Motor neuron (in vitro differentiated cells): ENCODE data around the gene NHS. TPM values are rescaled to one million over a fixed set of nuclear protein-coding genes. Genes with fewer than 3 reads are reported as not detected.

Source experiments
- ATAC-seq, 8 experiments: fragments of 200-7000 bp; cut with Tn5 transposase; replicated peaks in 6 of 8; 2 replicates each; pipeline ENCODE4 v1.8.0; 2021; ENCODE audit warnings: mild to moderate bottlenecking in 8 of 8, moderate library complexity in 8 of 8
- H3K27ac ChIP-seq, 2 donors: fragments of 250-450 bp; sonication (Bioruptor Pico); 2 replicates each; pipeline ENCODE4 v1.9.0; 2021; ENCODE audit warnings: antibody characterized with exemption in 2 of 2, mild to moderate bottlenecking in 2 of 2, moderate library complexity in 1 of 2
- H3K4me1 ChIP-seq, 2 donors: fragments of 250-450 bp; sonication (Bioruptor Pico); replicated peaks in 1 of 2; 2 replicates each; pipeline ENCODE4 v1.6.1; 2021; ENCODE audit warnings: antibody characterized with exemption in 2 of 2, mild to moderate bottlenecking in 2 of 2, moderate library complexity in 1 of 2
- H3K4me3 ChIP-seq, 5 donors: fragments of 250-450 bp; sonication (Bioruptor Pico); 2 replicates each; pipeline ENCODE4 v1.9.0; 2021; ENCODE audit warnings: antibody characterized with exemption in 5 of 5, mild to moderate bottlenecking in 5 of 5, moderate library complexity in 4 of 5
- WGBS, 10 experiments: fragments of 450-650 bp; shearing (Covaris generic); methylation state at CpG; one replicate each; pipeline ENCODE4 v1.0.0; 2022; 5-methylcytosine and 5-hydroxymethylcytosine counted together
- in situ Hi-C, 9 experiments: fragments of 400-800 bp; cut with MboI; loops; one replicate each; pipeline ENCODE4 v1.15.0; 2021; ENCODE audit warnings: low sequenced_read_pairs in 9 of 9, low pct_unique_long_range_greater_than_20kb in 2 of 9; ENCODE audit not compliant: unreplicated experiment in 9 of 9
- total RNA-seq, 8 experiments: library from RNA; unstranded; fragments of 300-600 nt; gene quantifications; 2 replicates each; pipeline versions ENCODE4 v1.2.3 to v1.2.4, GENCODE V29; 2022

NHS gene
- total RNA-seq, 8 experiments from 2014 or later, result 0.21 to 19.5 (median 7.0) TPM

- Histone ChIP-seq H3K27ac (peak overlapping the region in 1 of 2 donors; percentile 35), H3K4me3 (no peak overlapping the region), H3K4me1 (peaks cover 33 to 46% of the 10 kb centered on the region in 2 donors)
- 40 to 100% (median 76%) methylated on average over 1 to 3 of the region's 3 CpGs; no CpG with 5 or more reads in 6 of the 10 experiments for WGBS, 10 experiments
- no peak for ATAC-seq
- in situ Hi-C loops, result no loop called here
Observed at GRCh38 chrX:17409566-17410290, 34.7 kb downstream of the NHS start.

DNA sequence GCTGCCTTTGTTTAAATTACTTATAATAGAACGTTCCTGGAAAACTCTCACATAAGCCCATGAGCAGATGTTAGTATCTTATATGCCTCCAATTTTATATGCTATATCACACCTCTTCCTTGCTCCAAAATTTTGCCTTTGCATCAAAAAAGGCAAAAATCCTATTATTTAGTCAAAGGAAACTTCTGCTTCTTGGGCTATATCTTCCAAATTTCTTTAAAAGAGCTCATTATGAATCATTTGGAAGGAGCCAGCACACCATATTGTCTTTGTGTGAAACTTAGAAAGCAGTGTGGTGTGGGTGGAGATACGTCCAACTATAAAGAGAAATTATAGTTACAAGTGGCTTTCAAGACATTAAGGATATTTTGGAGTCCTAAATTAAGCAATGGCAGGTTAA lies 35.7 kb downstream of the NHS start:
- in situ Hi-C loops, result no loop called here
- Histone ChIP-seq H3K4me3 (no peak overlapping the region), H3K27ac (no peak overlapping the region), H3K4me1 (peaks cover 42 to 54% of the 10 kb centered on the region in 2 donors)
- ATAC-seq, result no peak
- WGBS, 10 experiments, result 21 to 60% (median 31%) methylated on average over 1 to 2 of the region's 2 CpGs; no CpG with 5 or more reads in 6 of the 10 experiments

DNA sequence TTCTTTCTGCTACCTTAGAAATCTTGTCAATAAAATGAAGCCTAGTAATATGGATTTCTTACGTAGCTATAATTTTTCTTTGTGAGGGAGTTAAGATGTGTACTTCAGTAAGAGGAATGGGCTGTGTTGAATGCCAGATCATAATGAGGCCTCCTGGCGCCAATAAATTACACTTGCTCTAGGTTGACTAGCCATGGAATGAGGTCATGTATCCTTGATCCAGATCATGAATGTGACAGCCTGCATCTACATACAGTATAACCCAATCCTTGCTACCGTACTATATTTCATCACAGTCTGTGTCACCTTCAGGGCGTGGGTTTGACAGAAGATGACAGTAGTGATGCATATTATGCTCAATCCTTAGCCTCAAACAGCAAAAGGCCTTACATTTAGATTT lies 36.2 kb downstream of the NHS start:
- 0 to 75% (median 40%) methylated on average over 2 to 4 of the region's 4 CpGs; no CpG with 5 or more reads in 3 of the 10 experiments for WGBS, 10 experiments
- H3K4me1 ChIP-seq, result peaks cover 46 to 59% of the 10 kb centered on the region in 2 donors
- H3K27ac ChIP-seq, result peak overlapping the region in 1 of 2 donors; percentile 23
- H3K4me3 ChIP-seq, result no peak overlapping the region
- ATAC-seq, result peak in 6 of 8 experiments; percentile 68 to 95 (median 89)
- in situ Hi-C loops, result no loop called here

DNA sequence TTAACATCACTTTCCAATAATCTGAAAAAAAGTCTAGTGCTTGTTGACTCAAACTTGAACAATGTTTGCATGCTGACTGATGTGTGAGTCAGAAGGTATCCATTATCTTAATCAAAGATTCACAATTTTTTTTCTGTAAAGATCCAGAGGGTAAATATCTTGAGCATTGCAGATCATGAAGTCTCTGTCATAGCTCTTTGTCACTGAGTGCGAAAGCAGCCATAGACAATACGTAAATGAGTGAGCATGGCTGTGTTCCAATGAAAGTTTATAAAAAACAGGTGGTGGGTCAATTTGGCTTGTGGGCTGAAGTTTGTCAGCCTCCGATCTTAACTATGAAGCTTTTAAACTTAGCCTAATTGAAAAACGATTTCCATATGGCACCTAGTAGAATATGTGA lies 37.7 kb downstream of the NHS start:
- 0 to 100% (median 65%) methylated on average over 1 to 4 of the region's 4 CpGs; no CpG with 5 or more reads in 5 of the 10 experiments for WGBS, 10 experiments
- in situ Hi-C loops, result no loop called here
- Histone ChIP-seq H3K4me3 (no peak overlapping the region), H3K27ac (no peak overlapping the region), H3K4me1 (peaks cover 46 to 59% of the 10 kb centered on the region in 2 donors)
- ATAC-seq, result peak in 4 of 8 experiments; percentile 42 to 55 (median 49)

DNA sequence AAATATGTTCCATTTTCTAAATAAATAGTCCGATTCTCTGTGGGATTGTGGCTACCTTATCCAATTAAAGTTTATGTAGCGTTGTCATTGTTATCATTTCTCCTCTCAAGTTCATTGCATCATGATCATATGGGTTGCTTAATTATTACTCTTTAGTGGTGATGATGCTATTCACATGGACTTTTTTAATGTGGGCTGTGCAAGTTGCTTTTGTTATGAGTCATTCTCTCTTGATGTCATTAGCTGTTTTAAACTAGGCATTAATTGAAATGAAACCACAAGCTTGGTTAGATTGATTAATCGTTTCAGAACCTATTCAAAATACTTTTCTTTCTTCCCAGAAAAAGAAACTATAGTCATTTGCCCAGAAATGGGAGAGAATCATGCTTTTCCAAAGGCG lies 38.2 kb downstream of the NHS start:
- Histone ChIP-seq H3K27ac (no peak overlapping the region), H3K4me1 (peaks cover 46 to 59% of the 10 kb centered on the region in 2 donors), H3K4me3 (no peak overlapping the region)
- in situ Hi-C loops, result no loop called here
- WGBS, 10 experiments, result 0 to 83% (median 62%) methylated on average over 1 to 4 of the region's 4 CpGs; no CpG with 5 or more reads in 5 of the 10 experiments
- peak in 4 of 8 experiments; percentile 5 to 76 (median 40) for ATAC-seq

DNA sequence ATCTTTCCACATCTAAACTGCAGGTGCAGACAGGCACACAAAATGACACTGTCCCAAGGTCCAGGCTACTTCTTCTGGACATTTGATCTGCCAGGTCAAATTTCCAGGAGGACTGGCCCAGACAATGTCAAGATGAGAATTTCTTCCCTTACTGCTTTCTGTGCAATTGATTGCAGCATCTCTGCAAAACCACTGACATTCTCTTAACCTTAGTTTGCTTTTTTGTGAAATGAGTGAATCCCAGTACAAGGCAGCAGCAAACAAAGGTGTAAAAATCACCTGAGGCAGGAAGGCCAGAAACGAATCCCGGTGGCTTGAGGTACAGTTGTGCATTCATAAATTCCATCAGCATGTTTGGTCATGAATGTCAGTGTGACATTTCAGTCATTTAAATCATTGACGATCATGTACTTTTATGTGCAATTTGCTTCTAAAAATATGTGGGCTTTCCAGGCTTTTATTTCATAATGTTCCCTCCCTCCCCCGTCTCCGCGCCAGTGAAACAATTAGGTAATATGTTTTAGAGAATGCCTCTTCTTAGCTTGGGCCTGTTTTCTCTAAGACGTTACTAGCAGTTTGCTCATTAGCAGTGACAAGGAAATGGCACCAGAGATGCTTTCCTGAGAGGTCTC lies 39.1 kb downstream of the NHS start:
- ATAC-seq, result no peak
- in situ Hi-C loops, result no loop called here

GRCh38 chrX:17414839-17415238 lies 39.8 kb downstream of the NHS start:
- H3K4me3 ChIP-seq, result no peak overlapping the region
- H3K4me1 ChIP-seq, result peaks cover 41 to 56% of the 10 kb centered on the region in 2 donors
- peak in 7 of 8 experiments; percentile 51 to 81 (median 71) for ATAC-seq
- 0% methylated on average over 1 of the region's 6 CpGs; no CpG with 5 or more reads in 9 of the 10 experiments for WGBS, 10 experiments
- no peak overlapping the region for H3K27ac ChIP-seq
- in situ Hi-C loops, result no loop called here

More for the DNA sequence above, 39.1 kb downstream of the NHS start:
- WGBS, 10 experiments, result 40 to 60% (median 57%) methylated on average over 1 to 7 of the region's 7 CpGs; no CpG with 5 or more reads in 6 of the 10 experiments
- Histone ChIP-seq H3K4me3 (no peak overlapping the region), H3K27ac (no peak overlapping the region), H3K4me1 (peaks cover 46 to 59% of the 10 kb centered on the region in 2 donors)

- no peak for ATAC-seq
- no peak overlapping the region for H3K4me3 ChIP-seq
- no peak overlapping the region for H3K27ac ChIP-seq
- in situ Hi-C loops, result no loop called here
- WGBS, 10 experiments, result 0 to 60% (median 56%) methylated on average over 1 to 2 of the region's 3 CpGs; no CpG with 5 or more reads in 6 of the 10 experiments
- peaks cover 36 to 51% of the 10 kb centered on the region in 2 donors for H3K4me1 ChIP-seq
Observed at GRCh38 chrX:17415242-17415810, 40.3 kb downstream of the NHS start.

GRCh38 chrX:17417372-17417771 lies 42.4 kb downstream of the NHS start:
- Histone ChIP-seq H3K4me3 (no peak overlapping the region), H3K27ac (no peak overlapping the region), H3K4me1 (peaks cover 27 to 32% of the 10 kb centered on the region in 2 donors)
- in situ Hi-C loops, result no loop called here
- no peak for ATAC-seq

DNA sequence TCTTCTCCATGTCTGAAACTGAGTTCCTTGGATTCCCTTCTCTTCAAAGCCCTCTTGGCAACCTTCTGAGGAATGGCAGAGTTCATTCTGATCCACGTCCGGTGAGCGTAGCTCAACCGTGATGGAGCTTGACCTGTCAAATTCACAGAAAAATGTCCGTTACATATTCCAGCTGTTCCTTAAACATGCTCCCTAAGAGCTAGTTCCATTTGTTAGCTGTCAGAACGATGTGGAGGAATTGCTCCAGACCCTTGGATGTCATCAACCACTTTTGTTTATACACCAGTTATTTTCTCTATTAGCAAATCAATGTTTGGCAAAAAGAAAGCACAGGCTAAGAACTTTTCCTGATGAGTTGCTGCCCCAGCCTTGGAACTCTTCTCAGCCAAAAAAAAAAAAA lies 50.1 kb downstream of the NHS start:
- in situ Hi-C loops, result no loop called here

GRCh38 chrX:17425551-17425950 lies 50.6 kb downstream of the NHS start:
- H3K4me3 ChIP-seq, result no peak overlapping the region
- in situ Hi-C loops, result no loop called here
- ATAC-seq, result no peak
- WGBS, 10 experiments, result 0 to 100% (median 82%) methylated on average over 1 of the region's 1 CpG; no CpG with 5 or more reads in 5 of the 10 experiments
- no peaks in the 10 kb centered on the region for H3K4me1 ChIP-seq
- H3K27ac ChIP-seq, result no peak overlapping the region

More for the DNA sequence above, 50.1 kb downstream of the NHS start:
- ATAC-seq, result no peak
- H3K4me1 ChIP-seq, result no peaks in the 10 kb centered on the region
- WGBS, 10 experiments, result 8 to 72% (median 67%) methylated on average over 1 to 6 of the region's 6 CpGs; no CpG with 5 or more reads in 7 of the 10 experiments
- H3K4me3 ChIP-seq, result no peak overlapping the region
- H3K27ac ChIP-seq, result no peak overlapping the region

- ATAC-seq, result no peak
- Histone ChIP-seq H3K4me3 (no peak overlapping the region), H3K4me1 (peaks cover 0 to 5% of the 10 kb centered on the region in 2 donors), H3K27ac (no peak overlapping the region)
- in situ Hi-C loops, result no loop called here
- WGBS, 10 experiments, result 33% methylated on average over 1 of the region's 1 CpG; no CpG with 5 or more reads in 9 of the 10 experiments
Observed at GRCh38 chrX:17431171-17431570, 56.2 kb downstream of the NHS start.

DNA sequence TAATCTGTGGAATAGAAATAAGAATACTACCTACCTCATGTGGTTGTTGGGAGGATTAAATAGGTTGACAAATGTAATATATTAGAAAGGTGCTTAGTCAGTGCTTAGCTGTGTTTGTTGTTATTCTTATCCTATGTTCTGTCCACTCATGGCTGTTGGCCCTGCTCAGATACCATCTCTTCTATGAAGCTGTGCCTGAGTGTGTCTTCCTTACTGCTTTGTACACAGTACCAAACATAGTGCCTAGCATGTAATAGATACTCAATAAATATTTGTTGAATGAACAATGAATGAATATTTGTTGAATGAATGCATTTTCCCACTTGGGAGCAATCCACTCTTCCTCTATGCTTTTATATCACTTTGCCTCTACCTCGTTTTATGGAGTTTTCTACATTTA lies 57.2 kb downstream of the NHS start:
- WGBS, 10 experiments, result 25 to 86% (median 50%) methylated on average over 1 of the region's 1 CpG; no CpG with 5 or more reads in 5 of the 10 experiments
- Histone ChIP-seq H3K27ac (no peak overlapping the region), H3K4me3 (no peak overlapping the region), H3K4me1 (peaks cover 0 to 5% of the 10 kb centered on the region in 2 donors)
- in situ Hi-C loops, result no loop called here
- ATAC-seq, result no peak
